Thyroid gland (tissue), 4 donors: ENCODE data around the gene TMIGD3. TPM values are rescaled to one million over a fixed set of nuclear protein-coding genes. Genes with fewer than 3 reads are reported as not detected.
A peak's percentile ranks its signal among the peaks of the same experiment; 100 is the strongest.

Experiments used
- DNase-seq, 2 donors: peaks; one replicate each; pipeline ENCODE4 v3.0.0-alpha.2; 2019
- H3K27ac ChIP-seq, 3 donors: fragments of 200-600 bp; sonication (generic); 1 replicate in 2 of 3; 2 replicates in 1 of 3; pipeline ENCODE4 v1.5.1; 2016 to 2019; ENCODE audit warnings: mild to moderate bottlenecking in 1 of 3, moderate library complexity in 1 of 3
- H3K27me3 ChIP-seq: fragments of 200-600 bp; sonication (generic); one replicate; pipeline ENCODE4 v1.5.1; 2019
- H3K36me3 ChIP-seq, 2 donors: fragments of 200-600 bp; sonication (generic); one replicate each; pipeline ENCODE4 v1.5.1; 2016 to 2019
- H3K4me1 ChIP-seq, 2 donors: fragments of 200-600 bp; sonication (generic); one replicate each; pipeline ENCODE4 v1.5.1; 2017 to 2019
- H3K4me3 ChIP-seq, 3 donors: fragments of 200-600 bp; sonication (generic); replicated peaks in 1 of 3; 1 replicate in 2 of 3; 2 replicates in 1 of 3; pipeline ENCODE4 v1.5.1; 2016; ENCODE audit warnings: mild to moderate bottlenecking in 1 of 3
- H3K9me3 ChIP-seq: fragments of 200-600 bp; sonication (generic); one replicate; pipeline ENCODE4 v1.5.1; 2017
- CTCF ChIP-seq, 6 experiments: fragments of 200-600 bp in 3 of 6; fragments of 450-650 bp in 3 of 6; sonication (generic) in 3 of 6; IDR thresholded peaks; one replicate each; pipeline ENCODE4 v1.5.1; 2016 to 2019; ENCODE audit warnings: antibody characterized with exemption in 6 of 6, mild to moderate bottlenecking in 2 of 6, inconsistent platforms in 1 of 6, moderate library complexity in 1 of 6
- POLR2A ChIP-seq, 2 donors: fragments of 450-650 bp; IDR thresholded peaks; one replicate each; pipeline ENCODE4 v1.6.1; 2017; ENCODE audit warnings: antibody characterized with exemption in 2 of 2, mild to moderate bottlenecking in 2 of 2, moderate library complexity in 1 of 2
- WGBS, 2 donors: methylation state at CpG; one replicate each; pipeline ENCODE4 v1.1.5; 2017; 5-methylcytosine and 5-hydroxymethylcytosine counted together
- intact Hi-C: fragments of 100-400 bp; cut with DNase I; formaldehyde crosslinking; loops from one replicate; pipeline ENCODE4 v1.15.1; 2023
- total RNA-seq, 4 donors: library from RNA; depleted of rRNA; stranded (reverse); fragments of >200 nt; gene quantifications; one replicate each; pipeline ENCODE4 v1.2.3, GENCODE V29; 2016

Gene TMIGD3
- total RNA-seq, 4 donors from 2014 or later, result 0.89 to 8.7 TPM; not detected in 2

- Histone ChIP-seq H3K27ac (no peak overlapping the region), H3K4me3 (no peak overlapping the region), H3K27me3 (no peaks in the 10 kb centered on the region), H3K4me1 (peaks cover 9 to 24% of the 10 kb centered on the region in 2 donors), H3K9me3 (no peaks in the 10 kb centered on the region), H3K36me3 (peaks cover 29 to 34% of the 10 kb centered on the region in 2 donors)
- DNase-seq, result no peak
- no peak for TF ChIP-seq CTCF (IDR thresholded peaks at IDR 0.05)
- TF ChIP-seq POLR2A (IDR thresholded peaks at IDR 0.05), result no peak
- intact Hi-C loops, result no loop called here
- WGBS, 2 donors, result 89 to 94% methylated on average over 4 of the region's 4 CpGs
Observed at GRCh38 chr1:111446546-111446945, 56.9 kb downstream of the TMIGD3 start.

GRCh38 chr1:111444031-111444430 lies 59.4 kb downstream of the TMIGD3 start:
- intact Hi-C loops, result no loop called here
- no peaks in the 10 kb centered on the region for H3K27me3 ChIP-seq
- no peak overlapping the region for H3K4me3 ChIP-seq
- TF ChIP-seq CTCF (IDR thresholded peaks at IDR 0.05) (no peak), POLR2A (IDR thresholded peaks at IDR 0.05) (no peak)
- H3K4me1 ChIP-seq, result peaks cover 0 to 8% of the 10 kb centered on the region in 2 donors
- no peak overlapping the region for H3K27ac ChIP-seq
- WGBS, 2 donors, result 87 to 92% methylated on average over 3 of the region's 3 CpGs
- peaks cover 35 to 58% of the 10 kb centered on the region in 2 donors for H3K36me3 ChIP-seq
- DNase-seq, result no peak
- H3K9me3 ChIP-seq, result no peaks in the 10 kb centered on the region

GRCh38 chr1:111442457-111442856 lies 61.0 kb downstream of the TMIGD3 start:
- Histone ChIP-seq H3K4me1 (no peaks in the 10 kb centered on the region), H3K27ac (no peak overlapping the region), H3K9me3 (no peaks in the 10 kb centered on the region), H3K27me3 (no peaks in the 10 kb centered on the region), H3K4me3 (no peak overlapping the region), H3K36me3 (peaks cover 43 to 63% of the 10 kb centered on the region in 2 donors)
- WGBS, 2 donors, result 91 to 92% methylated on average over 4 of the region's 4 CpGs
- intact Hi-C loops, result no loop called here
- no peak for TF ChIP-seq POLR2A (IDR thresholded peaks at IDR 0.05)
- DNase-seq, result no peak

- no peak overlapping the region for H3K27ac ChIP-seq
- H3K27me3 ChIP-seq, result no peaks in the 10 kb centered on the region
- WGBS, 2 donors, result 75 to 83% methylated on average over 9 of the region's 9 CpGs
- peaks cover 43 to 63% of the 10 kb centered on the region in 2 donors for H3K36me3 ChIP-seq
- no peak for TF ChIP-seq POLR2A (IDR thresholded peaks at IDR 0.05)
- peak in 1 of 6 experiments; percentile 19 for TF ChIP-seq CTCF (IDR thresholded peaks at IDR 0.05)
- no peak overlapping the region for H3K4me3 ChIP-seq
- no peaks in the 10 kb centered on the region for H3K4me1 ChIP-seq
- intact Hi-C loops, result no loop called here
- DNase-seq, result peak in 1 of 2 donors; percentile 3
- H3K9me3 ChIP-seq, result no peaks in the 10 kb centered on the region
Observed at GRCh38 chr1:111441573-111442192, 61.8 kb downstream of the TMIGD3 start.

- Histone ChIP-seq H3K27ac (no peak overlapping the region), H3K4me3 (no peak overlapping the region), H3K9me3 (no peaks in the 10 kb centered on the region), H3K27me3 (no peaks in the 10 kb centered on the region), H3K36me3 (peaks cover 34 to 57% of the 10 kb centered on the region in 2 donors), H3K4me1 (no peaks in the 10 kb centered on the region)
- no peak for DNase-seq
- 91 to 94% methylated on average over 3 of the region's 3 CpGs for WGBS, 2 donors
- no peak for TF ChIP-seq POLR2A (IDR thresholded peaks at IDR 0.05)
- TF ChIP-seq CTCF (IDR thresholded peaks at IDR 0.05), result no peak
- intact Hi-C loops, result no loop called here
Observed at GRCh38 chr1:111439461-111440351, 63.7 kb downstream of the TMIGD3 start.
